IPS DF 19.7 (cell line): ENCODE results near the gene OIT3.

Experiments used
- DNase-seq: peaks from one replicate; pipeline ENCODE4 v3.0.0-alpha.2; 2013; ENCODE audit warnings: low read depth, low spot score

OIT3 gene

GRCh38 chr10:72951760-72952159 is 58.2 kb downstream of the OIT3 start:
- no peak for DNase-seq

GRCh38 chr10:72952189-72952588 is 58.6 kb downstream of the OIT3 start:
- no peak for DNase-seq

- DNase-seq = no peak
Observed at GRCh38 chr10:72952642-72953158, 59.2 kb downstream of the OIT3 start.

- no peak for DNase-seq
Observed at GRCh38 chr10:72953687-72954086, 60.1 kb downstream of the OIT3 start.

- no peak for DNase-seq
Observed at GRCh38 chr10:72954230-72954595, 60.7 kb downstream of the OIT3 start.

- no peak for DNase-seq
Observed at GRCh38 chr10:72954596-72955554, 61.3 kb downstream of the OIT3 start, which contains the start of gene PLA2G12B. TSS of gene PLA2G12B (minus strand) at chr10:72954806. CDS start at chr10:72954685, 121 bp downstream.

GRCh38 chr10:72956001-72956400 is 62.5 kb downstream of the OIT3 start:
- DNase-seq = no peak

- DNase-seq = no peak
Observed at GRCh38 chr10:72976886-72977285, 83.3 kb downstream of the OIT3 start.

GRCh38 chr10:72979709-72980108 is 86.2 kb downstream of the OIT3 start:
- no peak for DNase-seq

GRCh38 chr10:72980348-72980747 is 86.8 kb downstream of the OIT3 start:
- DNase-seq = no peak

GRCh38 chr10:72981028-72981881 is 87.7 kb downstream of the OIT3 start:
- DNase-seq = no peak

- DNase-seq = no peak
Observed at GRCh38 chr10:72981882-72982529, 88.5 kb downstream of the OIT3 start.
